ENCODE data around the gene MRI1.

- TF ChIP-seq CTCF (IDR thresholded peaks at IDR 0.05 in 2 of 3, conservative IDR thresholded peaks at IDR 0.05 in 1 of 3; ENCODE audit: control insufficient read depth in 2 of 3, extremely low read depth in 1 of 3, insufficient read depth in 1 of 3, low read depth in 3 of 3, low read length in 3 of 3) (no peak), SIN3A (IDR thresholded peaks at IDR 0.05; ENCODE audit: low read depth, low read length) (no peak), POLR2A (IDR thresholded peaks at IDR 0.05; ENCODE audit: low read depth, low read length) (no peak), FOS (IDR thresholded peaks at IDR 0.05; ENCODE audit: borderline replicate concordance, extremely low read depth, insufficient read length) (no peak), RFX5 (IDR thresholded peaks at IDR 0.05; ENCODE audit: low read depth, low read length) (no peak), MYC (IDR thresholded peaks at IDR 0.05; ENCODE audit: insufficient read depth, insufficient read length, insufficient replicate concordance, low read length, severe bottlenecking) (no peak), JUNB (IDR thresholded peaks at IDR 0.05) (no peak), ATF3 (IDR thresholded peaks at IDR 0.05; ENCODE audit: borderline replicate concordance, extremely low read depth, low read depth, low read length) (no peak), TCF12 (IDR thresholded peaks at IDR 0.05; ENCODE audit: low read depth, low read length) (no peak)
- TF ChIP-seq, protein P1, sequence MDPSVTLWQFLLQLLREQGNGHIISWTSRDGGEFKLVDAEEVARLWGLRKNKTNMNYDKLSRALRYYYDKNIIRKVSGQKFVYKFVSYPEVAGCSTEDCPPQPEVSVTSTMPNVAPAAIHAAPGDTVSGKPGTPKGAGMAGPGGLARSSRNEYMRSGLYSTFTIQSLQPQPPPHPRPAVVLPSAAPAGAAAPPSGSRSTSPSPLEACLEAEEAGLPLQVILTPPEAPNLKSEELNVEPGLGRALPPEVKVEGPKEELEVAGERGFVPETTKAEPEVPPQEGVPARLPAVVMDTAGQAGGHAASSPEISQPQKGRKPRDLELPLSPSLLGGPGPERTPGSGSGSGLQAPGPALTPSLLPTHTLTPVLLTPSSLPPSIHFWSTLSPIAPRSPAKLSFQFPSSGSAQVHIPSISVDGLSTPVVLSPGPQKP (IDR thresholded peaks at IDR 0.05; ENCODE audit: low read depth, low read length) = no peak
These were observed 33.5 kb downstream of the MRI1 start for GRCh38 chr19:13797870-13798269.
